ELR (cell line): ENCODE results near the gene IFT122.
A peak's percentile ranks its signal among the peaks of the same experiment; 100 is the strongest.

Source experiments
- DNase-seq: peaks from one replicate; pipeline ENCODE4 v3.0.0-alpha.2; 2015; ENCODE audit warnings: low read depth

IFT122 gene

DNA sequence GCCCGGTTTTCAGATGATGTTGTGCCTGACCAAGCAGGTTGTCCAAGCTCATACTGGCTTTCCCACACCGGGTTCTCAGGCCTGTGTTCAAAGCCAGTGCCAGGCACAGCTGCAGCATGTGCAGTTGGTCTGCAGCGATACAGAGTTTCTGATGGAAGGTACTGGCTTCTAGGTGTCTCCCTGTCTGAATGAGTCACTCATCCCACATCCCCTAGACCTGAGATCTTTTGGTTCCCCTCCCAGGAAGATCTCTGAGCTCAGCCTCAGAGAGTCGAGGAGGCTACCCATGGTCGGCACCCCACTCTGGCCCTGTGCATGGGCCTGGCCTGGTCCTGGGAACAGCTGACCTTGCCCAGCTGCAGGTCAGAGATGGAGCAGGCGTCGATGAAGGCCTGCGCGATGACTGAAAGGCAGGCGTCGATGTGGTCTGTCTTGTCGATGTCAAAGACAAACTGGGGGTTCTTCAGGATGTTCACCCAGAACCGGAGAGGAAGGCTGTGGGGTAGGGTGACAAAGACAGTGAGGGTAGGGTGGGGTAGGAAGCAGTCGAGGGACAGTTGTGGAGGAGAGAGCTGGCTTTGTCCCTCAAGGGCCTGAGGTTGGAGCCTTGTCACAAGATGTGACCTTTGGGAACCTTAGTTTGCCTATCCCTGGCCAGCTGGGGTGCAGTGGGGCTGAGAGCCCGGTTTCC is 118.2 kb downstream of the IFT122 start:
- DNase-seq: peak; percentile 51

DNA sequence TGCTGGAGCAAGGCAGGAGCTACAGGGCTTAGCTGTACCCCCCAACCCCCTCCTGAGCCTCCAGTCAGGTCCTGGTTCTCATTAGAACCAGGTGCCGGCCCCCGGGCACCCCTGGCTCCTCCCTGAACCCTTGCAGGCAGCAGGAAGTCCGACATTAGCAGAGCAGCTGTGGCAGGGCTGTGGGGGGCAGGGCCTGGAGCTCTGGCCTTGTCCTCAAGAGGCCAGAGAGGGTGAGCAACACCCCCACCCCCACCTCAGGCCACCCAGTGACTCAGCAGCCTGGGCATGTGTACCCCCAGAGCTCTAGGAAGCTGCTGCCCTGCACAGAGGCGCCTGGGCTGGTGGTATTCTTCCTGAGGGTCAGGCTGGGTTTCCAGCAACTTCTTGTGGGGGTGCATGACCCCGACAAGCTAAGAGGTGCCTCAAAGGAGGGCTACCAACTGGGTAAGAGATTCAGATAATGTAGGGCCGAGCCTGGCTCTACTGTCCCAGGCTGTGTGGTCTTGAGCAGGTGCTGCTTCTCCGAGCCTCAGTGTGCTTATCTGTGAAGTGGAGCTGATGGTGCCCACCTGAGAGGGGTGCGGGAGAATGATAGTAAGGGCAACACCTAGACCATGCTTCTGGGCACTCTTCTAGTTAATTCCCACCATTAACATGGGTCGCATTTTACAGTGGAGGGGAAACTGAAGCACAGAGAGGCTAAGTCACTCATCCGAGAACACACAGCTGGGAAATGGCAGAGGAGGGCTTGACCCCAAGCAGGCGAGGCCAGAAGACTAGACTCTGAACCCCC is 118.9 kb downstream of the IFT122 start:
- peak; percentile 87 for DNase-seq

DNA sequence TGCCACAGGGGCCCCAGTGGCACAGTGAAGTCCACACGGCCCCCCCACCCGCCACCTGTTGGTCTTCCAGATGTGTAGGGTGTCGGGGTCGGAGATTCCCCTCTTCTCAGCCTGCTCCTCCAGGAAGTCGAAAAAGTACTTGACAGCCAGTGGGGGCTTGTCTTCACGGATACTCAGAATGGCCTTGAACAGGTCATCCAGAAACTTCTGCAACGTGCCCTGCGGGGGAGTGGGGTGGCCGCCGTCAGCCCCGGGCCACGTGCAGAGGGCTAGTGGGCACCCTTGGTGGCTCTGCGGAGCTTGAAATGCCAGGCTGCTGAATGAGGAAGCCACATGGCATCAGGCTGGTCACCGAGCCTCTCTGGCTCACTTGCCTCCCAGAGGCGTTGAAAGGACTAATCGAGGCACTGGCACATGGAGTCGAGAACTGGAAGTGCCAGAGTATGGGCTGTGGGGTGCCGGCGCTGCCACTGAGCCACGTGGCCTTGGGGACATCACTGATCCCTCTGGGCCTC is 119.6 kb downstream of the IFT122 start:
- no peak for DNase-seq

DNA sequence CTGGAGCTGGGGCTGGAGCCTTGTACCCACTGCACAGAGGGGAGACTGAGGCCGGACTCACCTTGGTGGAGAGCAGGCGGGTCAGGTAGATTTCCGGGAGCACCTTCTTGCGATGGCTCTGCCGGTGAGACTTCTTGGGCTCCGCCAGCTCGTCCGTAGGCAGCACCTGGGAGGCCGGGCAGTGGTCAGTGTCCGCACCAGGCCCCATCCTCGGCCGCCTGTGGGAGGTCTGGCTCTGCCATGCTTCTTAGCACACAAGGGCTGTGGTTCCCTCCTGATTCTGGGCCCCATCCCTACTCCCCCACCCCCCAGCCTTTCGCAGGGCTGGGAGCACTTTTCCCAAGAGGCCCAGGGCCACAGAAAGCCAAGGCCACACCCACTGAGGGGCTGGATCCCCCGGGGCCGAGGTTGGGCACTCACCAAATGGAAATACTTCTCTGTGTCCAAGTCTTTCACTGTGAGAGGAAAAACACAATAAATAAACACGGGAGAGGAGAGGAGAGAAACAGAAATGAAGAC is 120.3 kb downstream of the IFT122 start:
- DNase-seq: peak; percentile 63

DNA sequence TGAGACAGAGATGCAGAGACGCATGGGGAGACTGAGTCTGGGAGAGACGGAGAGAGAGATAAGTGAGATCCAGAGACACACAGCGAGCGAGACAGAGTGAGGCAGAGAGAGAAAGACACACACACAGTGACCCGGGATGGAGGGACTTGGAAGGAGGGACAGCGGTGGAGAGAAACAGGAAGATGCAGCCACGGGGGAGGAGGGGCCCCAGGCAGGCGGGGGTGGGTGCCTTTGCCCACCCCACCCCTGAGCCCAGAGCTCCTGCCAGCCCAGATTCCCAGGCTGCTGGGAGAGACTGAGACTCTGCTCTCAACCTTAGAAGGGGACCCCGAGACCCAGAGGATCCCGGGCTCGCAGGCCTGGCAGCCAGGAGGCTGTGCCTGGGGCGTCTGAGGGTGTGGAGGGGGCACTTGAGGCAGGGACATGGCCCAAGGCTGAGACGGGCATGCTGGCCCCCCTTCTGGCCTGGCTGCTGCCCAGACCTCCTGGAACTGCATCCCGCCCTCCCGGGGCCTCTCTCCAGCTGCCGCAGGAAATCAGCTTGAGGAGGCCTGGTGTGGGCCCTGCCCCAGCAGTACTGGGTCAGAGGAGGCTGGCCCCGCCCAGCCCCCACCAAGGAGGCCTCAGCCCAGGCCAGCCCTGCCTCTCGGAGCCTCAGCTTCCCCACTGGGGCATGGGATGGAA is 121.0 kb downstream of the IFT122 start:
- DNase-seq: peak; percentile 78

DNA sequence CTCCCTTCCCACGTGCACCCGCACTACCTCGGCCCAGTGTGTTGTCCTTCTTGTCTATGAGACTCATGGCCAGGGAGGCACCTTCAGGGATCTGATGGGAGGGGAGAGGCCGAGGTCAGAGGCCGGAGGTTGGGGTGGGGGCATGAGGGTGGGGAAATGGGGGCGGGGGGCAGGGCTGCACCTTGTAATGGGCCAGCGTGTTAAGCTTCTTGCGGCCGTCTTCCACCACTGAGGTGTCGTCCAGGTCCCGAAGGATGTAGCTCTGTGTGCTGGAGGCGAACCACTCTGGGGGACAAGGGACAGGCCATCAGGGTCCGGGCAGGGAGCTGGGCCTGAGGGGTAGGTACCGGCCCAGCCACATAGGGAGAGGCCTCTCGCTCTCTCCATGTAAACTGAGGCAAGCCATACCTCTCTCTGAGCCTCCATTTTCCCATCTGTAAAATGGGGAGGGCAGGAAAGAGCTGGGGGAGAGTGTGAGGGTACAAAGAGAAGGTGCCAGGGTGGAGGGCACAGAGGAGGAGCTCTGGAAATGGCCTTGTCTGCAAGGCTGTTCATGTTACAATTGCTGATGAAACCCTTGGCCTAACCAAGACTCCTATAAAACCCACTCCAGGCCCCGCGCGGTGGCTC is 121.7 kb downstream of the IFT122 start:
- no peak for DNase-seq

DNA sequence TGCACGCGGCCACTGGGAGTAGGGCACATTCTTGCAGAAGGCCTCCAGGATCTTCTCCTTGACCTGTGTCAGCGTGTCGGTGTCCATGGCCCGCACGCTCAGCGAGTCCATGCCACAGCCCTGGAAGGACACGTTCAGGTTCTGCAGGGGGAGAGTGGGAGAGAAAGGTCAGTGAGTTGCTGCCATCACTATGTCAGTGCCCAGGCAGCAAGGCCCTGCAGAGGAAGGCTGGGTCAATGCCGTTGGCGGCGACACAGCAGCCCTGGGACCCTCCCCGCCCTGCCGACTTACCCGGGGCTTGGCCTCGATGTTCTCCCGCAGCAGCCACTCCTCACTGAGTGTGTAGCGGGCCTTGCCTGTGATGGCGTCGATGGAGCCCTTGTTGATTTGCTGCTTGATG is 122.8 kb downstream of the IFT122 start:
- no peak for DNase-seq

DNA sequence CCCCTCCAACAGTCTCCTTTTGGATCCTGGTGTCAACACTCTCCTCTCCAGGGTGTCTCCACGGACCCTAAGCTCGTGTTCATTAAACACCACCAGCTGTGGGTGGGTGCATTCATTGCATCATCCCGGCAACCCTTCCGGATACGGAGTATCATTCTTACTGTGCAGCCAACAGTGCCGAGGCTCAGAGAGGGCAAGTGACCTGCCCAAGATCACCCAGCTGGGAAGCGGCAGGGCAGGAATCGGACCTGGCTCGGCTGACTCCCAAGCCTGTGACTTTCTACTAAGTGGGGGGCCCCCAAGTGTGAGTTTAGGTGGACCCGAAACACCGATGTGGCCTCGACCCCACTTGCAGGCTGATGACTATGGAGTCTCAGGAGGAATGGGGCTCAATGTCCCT is 123.3 kb downstream of the IFT122 start:
- DNase-seq: no peak

DNA sequence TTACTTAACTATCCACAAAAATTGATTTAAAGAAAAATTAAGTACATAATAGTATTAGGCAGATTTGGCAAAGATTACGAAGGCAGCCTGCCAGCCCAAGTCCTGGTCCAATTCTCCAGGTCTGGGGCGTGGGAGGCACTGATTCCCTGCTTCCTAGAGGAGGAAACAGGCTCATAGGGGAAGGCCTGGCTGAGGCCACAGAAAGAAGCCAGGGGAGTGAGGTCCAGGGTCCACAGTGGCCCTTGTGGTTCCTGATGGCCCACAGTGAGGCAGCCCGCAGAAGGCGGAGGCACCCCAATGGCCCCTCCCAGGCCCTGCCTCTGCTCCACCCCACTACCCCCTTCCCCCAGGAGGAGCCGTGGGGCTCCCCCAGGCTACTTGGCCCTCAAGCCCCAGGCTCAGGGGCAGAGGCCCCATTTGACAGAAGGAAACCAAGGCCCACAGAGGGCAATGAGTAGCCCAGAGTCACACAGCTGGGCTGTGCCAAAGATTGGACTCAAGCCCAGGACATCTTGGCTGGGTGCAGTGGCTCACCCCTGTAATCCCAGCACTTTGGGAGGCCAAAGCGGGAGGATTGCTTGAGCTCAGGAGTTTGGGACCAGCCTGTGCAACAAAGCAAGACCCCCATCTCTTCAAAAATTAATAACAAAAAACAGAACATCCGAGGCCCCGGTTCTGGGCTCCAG is 124.0 kb downstream of the IFT122 start:
- no peak for DNase-seq

DNA sequence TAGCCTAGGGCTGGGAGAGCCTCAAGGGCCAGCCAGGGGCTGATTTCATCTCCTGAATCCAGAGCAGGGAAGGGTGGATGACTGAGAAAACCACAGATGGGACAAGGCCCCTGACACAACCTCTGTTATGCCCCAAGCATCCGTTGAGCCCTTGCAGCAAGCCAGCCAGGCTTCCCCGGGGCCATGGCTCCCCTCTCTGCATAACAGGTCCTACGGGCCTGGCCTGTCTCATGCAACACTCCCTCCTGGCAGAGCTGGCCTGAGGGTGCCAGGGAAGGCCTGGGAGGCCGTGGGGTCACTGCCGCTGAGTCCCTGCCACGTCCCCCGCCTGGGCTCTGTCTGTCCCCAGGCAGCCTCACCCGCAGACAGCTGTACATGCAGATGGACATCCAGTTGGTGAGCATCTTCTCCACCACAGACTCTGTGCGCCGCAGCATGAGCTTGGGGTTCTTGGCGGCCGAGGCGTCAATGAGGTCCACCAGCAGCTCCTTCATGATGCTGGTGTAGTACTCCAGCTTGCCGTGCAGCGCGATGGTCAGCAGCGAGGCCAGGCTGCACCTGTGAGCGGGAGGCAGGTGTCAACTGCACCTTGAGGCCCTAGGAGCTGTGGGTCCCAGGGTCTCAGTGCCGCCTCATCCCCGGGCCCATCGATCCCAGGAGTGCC is 125.1 kb downstream of the IFT122 start:
- DNase-seq: no peak

DNA sequence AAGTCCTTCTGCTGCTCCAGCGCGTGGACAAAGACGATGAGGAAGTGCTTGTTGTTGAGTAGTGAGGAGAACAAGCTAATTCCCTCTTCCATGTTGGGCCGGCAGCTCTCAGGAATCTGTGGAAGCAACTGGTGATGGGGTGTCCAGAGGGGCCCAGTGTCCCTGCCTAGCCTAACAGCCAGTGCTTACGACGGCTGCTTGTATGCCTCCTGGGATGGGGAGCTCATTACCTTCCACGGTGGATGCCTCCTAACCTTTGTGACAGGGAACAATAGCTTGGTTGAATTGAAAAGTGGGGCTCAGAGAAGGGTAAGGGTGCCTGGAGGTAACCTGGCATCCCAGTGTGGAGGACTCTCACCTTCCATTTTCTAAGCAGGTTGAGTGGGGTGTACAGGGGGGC is 125.9 kb downstream of the IFT122 start:
- DNase-seq: no peak

DNA sequence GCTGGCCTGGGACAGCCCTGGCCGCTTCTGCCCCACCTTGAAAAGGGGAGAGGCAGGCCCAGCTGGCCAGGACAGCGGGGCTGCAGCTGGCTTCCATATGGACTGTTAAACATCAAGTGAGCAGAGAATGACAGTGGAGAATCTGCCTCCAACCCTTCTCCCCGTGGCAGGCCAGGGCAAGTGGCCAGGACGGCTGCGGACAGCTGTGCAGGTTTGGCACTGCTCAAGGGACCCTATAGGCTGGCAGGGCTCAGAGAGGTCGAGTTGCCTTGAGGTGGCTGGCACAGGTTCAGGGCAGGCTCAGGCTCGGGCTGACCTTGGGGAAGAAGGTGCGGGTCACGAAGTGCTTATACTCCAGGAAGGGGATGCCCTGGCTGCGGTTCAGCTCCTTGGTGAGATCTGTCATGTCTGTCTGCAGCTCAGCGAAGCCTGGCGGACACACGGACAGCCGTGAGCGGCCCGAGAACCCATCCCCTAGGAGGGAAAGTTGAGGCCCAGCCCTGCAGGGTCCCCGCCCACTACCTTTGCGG is 127.2 kb downstream of the IFT122 start:
- no peak for DNase-seq

DNA sequence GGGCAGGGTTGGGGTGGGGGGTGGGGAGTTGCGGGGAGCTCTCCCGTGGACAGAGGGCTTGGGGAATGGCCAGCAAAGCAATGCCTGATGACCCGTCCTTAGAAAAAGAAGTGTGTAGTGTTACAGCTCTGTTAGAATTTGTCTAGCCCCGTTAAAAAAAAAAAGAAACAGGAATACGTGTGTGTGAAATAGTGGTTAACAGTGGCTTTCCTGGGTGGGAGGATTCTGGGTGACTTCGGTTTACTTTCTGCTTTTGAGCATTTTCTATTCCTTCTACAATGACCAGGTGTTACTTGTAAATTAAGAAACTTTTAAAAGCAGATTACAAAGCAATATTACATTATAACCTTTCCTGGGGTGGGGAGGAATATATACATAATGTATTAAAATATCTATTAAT is 127.9 kb downstream of the IFT122 start:
- DNase-seq: no peak

DNA sequence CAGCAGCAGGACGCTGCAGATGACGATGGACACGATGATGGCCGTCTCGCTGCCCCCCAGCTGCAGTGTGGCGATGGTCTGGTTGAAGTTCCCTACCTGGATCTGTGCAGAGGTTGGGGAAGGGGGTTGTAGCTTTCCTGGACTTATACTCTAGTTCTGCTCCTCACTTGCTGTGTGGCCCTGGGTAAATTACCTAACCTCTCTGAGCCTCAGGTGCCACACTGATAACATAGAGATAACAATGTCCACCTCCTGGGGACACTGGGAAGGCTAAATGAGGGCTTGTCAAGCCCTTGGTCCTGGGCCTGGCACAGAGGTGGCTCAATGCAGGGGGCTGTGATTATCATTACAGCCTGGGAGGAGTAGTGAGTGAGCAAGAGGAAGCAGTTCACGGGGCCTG is 129.8 kb downstream of the IFT122 start:
- no peak for DNase-seq
